Smooth muscle cell (in vitro differentiated cells): ENCODE measurements around the gene TKT. TPM values are rescaled to one million over a fixed set of nuclear protein-coding genes. Genes with fewer than 3 reads are reported as not detected.

Source experiments
- DNase-seq: peaks from one replicate; lab custom pipeline; 2025; ENCODE audit not compliant: unreplicated experiment; lab: John Stamatoyannopoulos, UW
- H2AFZ ChIP-seq: fragments of 200-600 bp; sonication (generic); 2 replicates; pipeline ENCODE4 v1.6.0; 2016; ENCODE audit warnings: antibody characterized with exemption, low read depth, mild to moderate bottlenecking
- H3F3A ChIP-seq: fragments of 200-600 bp; sonication (generic); 2 replicates; pipeline ENCODE4 v1.6.0; 2017; ENCODE audit warnings: antibody characterized with exemption, low read depth
- H3K27ac ChIP-seq: fragments of 200-600 bp; sonication (generic); 2 replicates; pipeline ENCODE4 v1.5.1; 2016; ENCODE audit warnings: low read depth, mild to moderate bottlenecking
- H3K27me3 ChIP-seq: fragments of 200-600 bp; sonication (generic); 2 replicates; pipeline ENCODE4 v1.6.1; 2016; ENCODE audit warnings: low read depth, mild to moderate bottlenecking
- H3K36me3 ChIP-seq: fragments of 200-600 bp; sonication (generic); 2 replicates; pipeline ENCODE4 v1.5.1; 2016; ENCODE audit warnings: low read depth
- H3K4me1 ChIP-seq: fragments of 200-600 bp; sonication (generic); 2 replicates; pipeline ENCODE4 v1.5.1; 2016; ENCODE audit warnings: low read depth
- H3K4me2 ChIP-seq: fragments of 200-600 bp; sonication (generic); 2 replicates; pipeline ENCODE4 v1.6.0; 2016; ENCODE audit warnings: mild to moderate bottlenecking
- H3K4me3 ChIP-seq: fragments of 200-600 bp; sonication (generic); 2 replicates; pipeline ENCODE4 v1.5.1; 2016; ENCODE audit warnings: mild to moderate bottlenecking
- H3K79me2 ChIP-seq: fragments of 200-600 bp; sonication (generic); 2 replicates; pipeline ENCODE4 v1.6.0; 2016; ENCODE audit warnings: low read depth, mild to moderate bottlenecking
- H3K9ac ChIP-seq: fragments of 200-600 bp; sonication (generic); 2 replicates; pipeline ENCODE4 v1.6.0; 2016; ENCODE audit warnings: low read depth
- H3K9me3 ChIP-seq: fragments of 200-600 bp; sonication (generic); replicated peaks from 2 replicates; pipeline ENCODE4 v1.5.1; 2016; ENCODE audit warnings: low read depth
- H4K20me1 ChIP-seq: fragments of 200-600 bp; sonication (generic); 2 replicates; pipeline ENCODE4 v1.6.0; 2016; ENCODE audit warnings: low read depth
- CTCF ChIP-seq: fragments of 200-600 bp; sonication (generic); IDR thresholded peaks from 2 replicates; pipeline ENCODE4 v1.5.1; 2017; ENCODE audit warnings: borderline replicate concordance, mild to moderate bottlenecking, antibody characterized with exemption; ENCODE audit not compliant: insufficient read depth, poor library complexity, severe bottlenecking
- WGBS: methylation state at CpG from one replicate; pipeline ENCODE4 v1.1.7; 2016; ENCODE audit warnings: low lambda C conversion rate; 5-methylcytosine and 5-hydroxymethylcytosine counted together
- polyA plus RNA-seq: library from polyadenylated mRNA; unstranded; fragments of >200 nt; fragmentation: Nextera tagmentation; extraction: Ambion mirVana; gene quantifications from 2 replicates; pipeline ENCODE4 v1.2.1, GENCODE V29; 2016
- total RNA-seq: library from RNA; depleted of rRNA; stranded (reverse); fragments of >200 nt; gene quantifications from 2 replicates; pipeline ENCODE4 v1.2.3, GENCODE V29; 2014

The TKT gene
- total and polyA plus RNA-seq, 2 experiments from 2014 or later, result 124 to 138 TPM

DNA sequence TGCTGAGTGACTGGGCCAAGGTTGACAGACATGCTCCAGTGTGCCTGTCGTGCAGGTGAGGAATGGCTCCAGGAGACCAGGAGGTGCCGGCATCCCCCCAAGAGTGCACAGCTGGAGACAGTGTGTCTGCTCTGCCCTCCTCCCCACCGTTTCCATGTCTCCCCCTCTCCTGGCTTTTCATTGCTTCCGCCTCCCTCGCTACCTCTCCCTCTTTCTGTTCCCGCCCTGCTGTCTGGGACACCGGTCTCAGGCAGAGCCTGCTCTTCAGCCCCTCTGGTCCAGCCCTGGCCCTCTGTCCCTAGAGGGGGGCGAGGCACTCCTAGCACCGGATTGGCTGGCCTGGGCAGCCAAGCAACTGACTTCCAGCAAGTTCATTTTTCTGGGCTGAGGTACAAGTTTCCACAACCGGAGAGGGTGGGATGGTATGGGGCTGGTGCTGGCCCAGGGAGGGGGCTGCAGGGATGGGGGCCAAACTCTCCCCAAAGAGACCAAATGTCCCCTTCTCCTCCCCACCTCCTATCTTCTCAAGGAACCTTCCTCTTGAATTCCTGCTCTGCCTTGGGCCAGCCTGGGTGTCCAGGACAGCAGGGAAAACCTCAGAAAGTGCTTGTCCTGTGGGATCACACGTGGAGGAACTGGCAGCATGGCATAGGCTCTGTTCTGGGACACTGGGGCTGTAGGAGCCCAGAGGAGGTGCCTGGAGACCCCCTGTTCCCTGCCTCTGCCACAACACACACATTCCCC, 62.2 kb downstream of the TKT start:
- 86% methylated on average over 10 of the region's 11 CpGs for WGBS
- DNase-seq, result no peak
- H3K27me3 ChIP-seq, result no peaks in the 10 kb centered on the region
- H2AFZ ChIP-seq, result no peak overlapping the region
- no peak overlapping the region for H3K27ac ChIP-seq
- TF ChIP-seq CTCF, result no peak
- H3K4me2 ChIP-seq, result no peak overlapping the region
- no peak overlapping the region for H3K9ac ChIP-seq
- no peak overlapping the region for H3K4me3 ChIP-seq
- peaks cover 5% of the 10 kb centered on the region for H3K4me1 ChIP-seq
- no peaks in the 10 kb centered on the region for H3K36me3 ChIP-seq
- no peaks in the 10 kb centered on the region for H3K79me2 ChIP-seq
- no peaks in the 10 kb centered on the region for H3F3A ChIP-seq
- no peaks in the 10 kb centered on the region for H4K20me1 ChIP-seq
- H3K9me3 ChIP-seq, result no peaks in the 10 kb centered on the region

GRCh38 chr3:53192608-53193007, 63.2 kb downstream of the TKT start:
- H3F3A ChIP-seq, result no peaks in the 10 kb centered on the region
- H3K4me2 ChIP-seq, result no peak overlapping the region
- no peaks in the 10 kb centered on the region for H3K9me3 ChIP-seq
- TF ChIP-seq CTCF, result no peak
- DNase-seq, result no peak
- no peaks in the 10 kb centered on the region for H3K36me3 ChIP-seq
- H3K4me3 ChIP-seq, result no peak overlapping the region
- peaks cover 5% of the 10 kb centered on the region for H3K4me1 ChIP-seq
- WGBS, result 85% methylated on average over 3 of the region's 3 CpGs
- H3K27me3 ChIP-seq, result no peaks in the 10 kb centered on the region
- H4K20me1 ChIP-seq, result no peaks in the 10 kb centered on the region
- H3K27ac ChIP-seq, result no peak overlapping the region
- no peak overlapping the region for H3K9ac ChIP-seq
- H2AFZ ChIP-seq, result no peak overlapping the region
- H3K79me2 ChIP-seq, result no peaks in the 10 kb centered on the region

GRCh38 chr3:53191836-53192480, 63.9 kb downstream of the TKT start:
- peaks cover 5% of the 10 kb centered on the region for H3K4me1 ChIP-seq
- H3K27ac ChIP-seq, result no peak overlapping the region
- no peaks in the 10 kb centered on the region for H4K20me1 ChIP-seq
- no peaks in the 10 kb centered on the region for H3K9me3 ChIP-seq
- TF ChIP-seq CTCF, result no peak
- no peaks in the 10 kb centered on the region for H3K36me3 ChIP-seq
- DNase-seq, result no peak
- no peak overlapping the region for H3K4me2 ChIP-seq
- H3K4me3 ChIP-seq, result no peak overlapping the region
- no peak overlapping the region for H2AFZ ChIP-seq
- no peaks in the 10 kb centered on the region for H3K27me3 ChIP-seq
- H3K79me2 ChIP-seq, result no peaks in the 10 kb centered on the region
- H3K9ac ChIP-seq, result no peak overlapping the region
- WGBS, result 96% methylated on average over 16 of the region's 16 CpGs
- H3F3A ChIP-seq, result no peaks in the 10 kb centered on the region

DNA sequence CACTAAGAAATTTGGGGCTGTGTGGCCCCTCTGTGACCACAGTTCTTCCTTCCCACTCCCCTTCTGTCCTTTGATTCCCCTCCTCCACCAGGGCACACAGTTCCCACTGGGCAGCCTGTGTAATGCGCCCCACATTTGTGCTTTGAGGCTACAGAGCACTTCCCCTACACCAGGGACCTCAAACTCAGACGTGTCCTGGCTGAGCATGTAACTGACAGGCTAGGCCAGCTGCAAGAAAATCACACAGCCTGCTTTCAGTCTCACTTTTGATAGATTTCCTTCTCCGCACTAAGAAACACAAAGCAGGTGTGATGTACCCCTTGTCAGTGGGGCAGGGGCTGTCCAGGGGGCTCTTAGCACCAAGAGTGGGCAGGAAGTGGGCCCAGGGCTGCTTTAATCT, 65.2 kb downstream of the TKT start:
- H3F3A ChIP-seq, result no peaks in the 10 kb centered on the region
- no peaks in the 10 kb centered on the region for H3K36me3 ChIP-seq
- H3K27me3 ChIP-seq, result no peaks in the 10 kb centered on the region
- H3K9me3 ChIP-seq, result no peaks in the 10 kb centered on the region
- H2AFZ ChIP-seq, result no peak overlapping the region
- H3K4me3 ChIP-seq, result no peak overlapping the region
- WGBS, result 93% methylated on average over 3 of the region's 3 CpGs
- DNase-seq, result no peak
- no peak overlapping the region for H3K9ac ChIP-seq
- H3K4me1 ChIP-seq, result no peaks in the 10 kb centered on the region
- H4K20me1 ChIP-seq, result no peaks in the 10 kb centered on the region
- no peak overlapping the region for H3K27ac ChIP-seq
- no peak for TF ChIP-seq CTCF
- H3K79me2 ChIP-seq, result no peaks in the 10 kb centered on the region
- H3K4me2 ChIP-seq, result no peak overlapping the region
